Measurements from ENCODE around the gene ESD.
"Not testable (repeated sequence)": the region's sequence is repeated elsewhere in the genome, so short reads cannot be mapped to it uniquely, and the experiment has no call there.

ESD gene

GRCh38 chr13:46796515-46797474, at the start of gene ESD:
TSS of gene ESD (minus strand) at chr13:46797161. CDS start at chr13:46791413, 5,748 bp downstream.
- DNase-seq (ENCODE audit: low read depth in 2 of 2): peak; percentile 89 to 95

- DNase-seq (ENCODE audit: low read depth in 2 of 2): no peak
Observed at GRCh38 chr13:46846726-46847125, 49.8 kb upstream of the ESD start.

- DNase-seq (ENCODE audit: low read depth in 2 of 2): no peak
Observed at GRCh38 chr13:46845146-46845545, 48.2 kb upstream of the ESD start.

DNA sequence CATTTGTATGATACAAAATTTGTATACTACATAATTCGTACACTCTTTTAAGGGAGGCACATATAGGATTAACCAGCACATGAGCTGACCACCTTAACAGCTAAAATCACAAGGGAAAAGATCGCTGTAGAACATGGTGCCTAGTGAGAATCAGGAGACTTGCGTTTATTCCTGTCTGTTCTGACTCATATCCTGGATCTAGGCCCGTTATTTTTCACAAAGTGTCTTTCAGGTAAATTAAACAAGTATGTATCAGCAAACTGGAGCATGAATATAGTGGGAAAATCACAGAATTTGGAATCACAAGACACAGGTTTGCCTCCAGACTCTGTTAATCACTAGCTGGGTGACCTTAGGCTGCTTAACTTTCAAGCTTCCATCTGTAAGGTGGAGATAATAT, 47.5 kb upstream of the ESD start:
- DNase-seq (ENCODE audit: low read depth in 2 of 2): no peak

DNA sequence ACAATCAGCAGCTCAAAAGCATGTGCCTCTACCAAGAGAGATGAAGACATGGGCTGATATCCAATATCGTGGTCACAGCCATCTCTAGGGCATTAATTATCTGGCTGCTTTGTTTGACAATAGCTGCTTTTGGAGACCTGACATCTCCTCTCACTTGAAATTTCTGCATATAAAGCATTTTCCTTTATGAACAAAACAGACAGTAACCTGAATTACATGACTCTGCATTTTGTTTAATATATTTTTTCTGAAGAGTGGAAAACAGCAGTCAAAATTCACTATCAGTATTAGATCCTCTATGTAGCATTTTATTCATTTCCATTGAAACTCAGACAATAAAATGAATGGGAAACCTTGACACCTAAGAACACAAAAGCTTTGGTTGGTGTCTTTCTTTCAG, 42.4 kb upstream of the ESD start:
- no peak for DNase-seq (ENCODE audit: low read depth in 2 of 2)

GRCh38 chr13:46834657-46835056, 37.7 kb upstream of the ESD start:
- no peak for DNase-seq (ENCODE audit: low read depth in 2 of 2)

DNA sequence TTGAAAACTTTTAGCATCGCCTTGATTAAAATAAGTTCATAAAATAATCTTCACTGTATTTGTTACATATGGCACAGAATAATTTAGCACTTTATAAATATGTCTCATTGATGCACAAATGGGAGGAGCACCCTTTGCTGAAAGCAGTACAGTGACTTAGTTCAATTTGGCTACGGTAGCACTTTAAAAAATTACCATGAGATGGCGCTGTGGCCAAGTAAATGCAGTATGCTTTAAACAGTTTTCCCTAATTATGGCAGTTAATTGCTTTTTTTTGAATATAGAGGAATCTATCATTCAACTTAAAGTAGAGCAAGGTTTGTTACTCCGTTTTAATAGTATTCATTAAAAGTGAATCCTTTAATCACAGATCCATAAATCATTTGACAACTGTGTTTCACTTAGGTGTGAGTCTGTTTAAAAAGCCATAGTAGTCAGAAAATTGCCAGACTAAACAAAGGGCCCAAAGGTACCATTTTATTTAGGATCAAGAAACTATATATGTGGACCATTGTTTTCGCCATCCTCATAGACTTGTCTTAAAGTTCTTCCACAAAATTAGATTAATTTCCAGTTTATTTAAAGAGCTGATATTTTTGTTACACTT, 34.7 kb upstream of the ESD start:
- peak in 1 of 2 donors; percentile 19 for DNase-seq (ENCODE audit: low read depth in 2 of 2)

- DNase-seq (ENCODE audit: low read depth in 2 of 2): no peak
Observed at GRCh38 chr13:46830405-46831005, 33.5 kb upstream of the ESD start.

- no peak for DNase-seq (ENCODE audit: low read depth in 2 of 2)
Observed at GRCh38 chr13:46822551-46822950, 25.6 kb upstream of the ESD start.

- no peak for DNase-seq (ENCODE audit: low read depth in 2 of 2)
Observed at GRCh38 chr13:46817838-46818476, 21.0 kb upstream of the ESD start.

DNA sequence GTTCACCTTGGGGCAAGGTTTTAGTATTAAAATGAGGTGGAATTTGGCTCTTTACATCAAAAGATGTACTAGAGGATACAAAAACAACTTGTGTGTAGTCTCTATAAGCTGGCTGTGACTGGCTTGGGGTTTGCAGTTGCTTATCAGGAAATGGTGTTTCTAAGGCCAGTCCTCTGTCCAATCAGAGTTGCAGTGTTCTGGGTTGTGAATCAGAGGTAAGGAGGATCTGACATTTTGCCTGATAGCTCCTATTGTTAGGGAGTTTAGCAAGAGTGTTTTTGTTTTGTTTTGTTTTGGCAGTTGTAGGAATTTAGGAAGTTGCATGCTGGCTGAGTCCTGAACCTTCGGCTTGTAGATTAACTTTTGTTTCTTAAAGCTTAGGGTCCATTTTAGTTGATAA, 20.1 kb upstream of the ESD start:
- no peak for DNase-seq (ENCODE audit: low read depth in 2 of 2)

DNA sequence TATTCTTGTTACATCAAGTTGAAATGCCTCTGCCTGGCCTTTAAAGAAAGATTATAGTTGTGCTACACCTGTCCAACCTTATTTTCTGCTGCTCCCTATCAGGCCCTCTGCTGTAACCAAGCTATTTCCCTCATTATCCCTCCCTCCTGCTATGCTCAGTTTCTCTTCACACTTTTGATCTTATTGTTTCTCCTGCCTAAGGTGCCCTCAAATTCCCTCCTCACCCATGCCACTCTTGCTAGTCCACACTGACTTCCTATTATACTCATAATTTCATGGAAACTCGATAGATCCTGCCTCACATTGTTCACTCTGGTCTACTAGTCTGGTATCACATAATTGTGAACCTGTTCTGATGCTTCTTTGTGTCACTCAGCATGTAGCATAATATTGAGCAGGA, 19.4 kb upstream of the ESD start:
- DNase-seq (ENCODE audit: low read depth in 2 of 2): no peak

GRCh38 chr13:46812301-46812797, 15.4 kb upstream of the ESD start:
- DNase-seq (ENCODE audit: low read depth in 2 of 2): no peak

GRCh38 chr13:46810440-46810839, 13.5 kb upstream of the ESD start:
- DNase-seq (ENCODE audit: low read depth in 2 of 2): no peak

- DNase-seq (ENCODE audit: low read depth in 2 of 2): not testable (repeated sequence)
Observed at GRCh38 chr13:46804921-46805320, 8.0 kb upstream of the ESD start.

- no peak for DNase-seq (ENCODE audit: low read depth in 2 of 2)
Observed at GRCh38 chr13:46804391-46804815, 7.4 kb upstream of the ESD start.

- no peak for DNase-seq (ENCODE audit: low read depth in 2 of 2)
Observed at GRCh38 chr13:46803586-46803985, 6.6 kb upstream of the ESD start.

GRCh38 chr13:46801858-46802257, 4.9 kb upstream of the ESD start:
- no peak for DNase-seq (ENCODE audit: low read depth in 2 of 2)

DNA sequence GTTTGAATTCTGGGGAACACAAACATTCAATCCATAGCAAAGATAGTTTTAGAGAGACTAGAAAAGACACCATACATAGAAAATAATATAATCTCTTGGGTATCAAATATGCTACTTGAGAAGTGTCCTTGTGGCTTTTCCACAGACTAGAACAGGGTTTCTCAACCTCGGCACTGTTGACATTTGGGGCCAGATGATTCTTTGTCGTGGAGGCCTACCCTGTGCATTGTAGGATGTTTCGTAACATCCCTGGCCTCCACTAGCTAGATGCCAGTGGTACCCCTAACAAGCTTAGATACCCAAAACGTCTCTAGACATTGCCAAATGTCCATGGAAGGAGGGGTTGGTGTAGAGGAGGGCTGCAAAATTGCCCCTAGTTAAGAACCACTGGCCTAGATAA, 2.2 kb upstream of the ESD start:
- DNase-seq (ENCODE audit: low read depth in 2 of 2): no peak

DNA sequence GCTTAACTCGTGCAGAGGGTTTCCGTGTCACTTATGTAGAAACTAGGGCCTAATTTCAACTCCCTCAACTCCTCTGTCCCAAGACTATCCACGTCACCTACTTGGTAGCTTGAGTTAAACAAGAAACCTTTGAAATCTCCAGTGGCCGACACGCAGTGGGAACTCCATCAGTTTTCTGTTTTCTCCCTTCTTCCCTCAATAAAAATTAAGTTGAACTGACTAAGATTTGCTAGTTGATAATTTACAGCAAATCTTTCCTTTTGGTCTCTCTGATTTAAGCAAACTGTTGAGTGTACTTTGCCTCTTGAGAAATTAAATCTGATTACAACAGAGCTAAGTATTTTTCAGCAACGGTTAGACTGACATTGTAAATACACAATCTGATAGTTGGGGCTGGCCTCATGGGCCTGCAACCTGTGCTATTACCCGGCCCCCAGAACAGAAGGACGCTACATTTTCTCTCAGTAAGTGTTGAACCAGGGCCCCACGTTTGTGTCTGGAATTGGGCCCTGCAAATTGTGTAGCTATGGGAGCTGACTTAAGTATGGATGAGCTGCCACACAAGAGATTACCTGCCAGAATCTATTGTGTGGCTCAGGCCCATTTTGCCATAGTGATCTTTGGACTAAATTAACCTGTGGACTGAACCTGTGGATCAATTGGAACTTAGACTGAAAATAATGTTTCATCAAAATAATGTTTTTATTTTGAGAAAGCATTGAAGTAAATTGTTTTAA, 708 bp upstream of the ESD start:
- peak in 1 of 2 donors; percentile 15 for DNase-seq (ENCODE audit: low read depth in 2 of 2)

GRCh38 chr13:46796129-46796514, 839 bp downstream of the ESD start:
- DNase-seq (ENCODE audit: low read depth in 2 of 2): no peak

All from stimulated activated CD4-positive, alpha-beta T cell treated with anti-CD3 and anti-CD28 coated beads, Interleukin-15, amount 100 ng/mL, for 48 hours (primary cell).